Heart right ventricle (tissue), 16 donors: Measurements from ENCODE around the gene ANO9. TPM values are rescaled to one million over a fixed set of nuclear protein-coding genes. Genes with fewer than 3 reads are reported as not detected.

ENCODE experiments used
- ATAC-seq, 8 donors: fragments of 200-7000 bp; cut with Tn5 transposase; one replicate each; pipeline ENCODE4 v1.9.1; 2020; ENCODE audit warnings: mild to moderate bottlenecking in 8 of 8, moderate library complexity in 8 of 8, moderate number of reproducible peaks in 1 of 8
- DNase-seq, 2 donors: peaks; one replicate each; pipeline ENCODE4 v3.0.0-alpha.2; 2020
- H3K27ac ChIP-seq, 10 donors: fragments of 200-600 bp; sonication (generic) in 2 of 10; one replicate each; pipeline versions ENCODE4 v1.5.0 to v1.8.0; 2020 to 2022; ENCODE audit warnings: mild to moderate bottlenecking in 3 of 10
- H3K27me3 ChIP-seq, 7 donors: fragments of 200-600 bp; one replicate each; pipeline ENCODE4 v1.8.0; 2021 to 2022; ENCODE audit warnings: mild to moderate bottlenecking in 2 of 7
- H3K36me3 ChIP-seq, 9 donors: fragments of 200-600 bp; sonication (generic) in 1 of 9; one replicate each; pipeline versions ENCODE4 v1.5.0 to v1.8.0; 2020 to 2022; ENCODE audit warnings: mild to moderate bottlenecking in 2 of 9
- H3K4me1 ChIP-seq, 9 donors: fragments of 200-600 bp; sonication (generic) in 1 of 9; one replicate each; pipeline versions ENCODE4 v1.5.0 to v1.8.0; 2020 to 2022; ENCODE audit warnings: mild to moderate bottlenecking in 4 of 9
- H3K4me3 ChIP-seq, 10 donors: fragments of 200-600 bp; sonication (generic) in 2 of 10; one replicate each; pipeline versions ENCODE4 v1.5.0 to v1.8.0; 2020 to 2022; ENCODE audit warnings: mild to moderate bottlenecking in 7 of 10, moderate library complexity in 2 of 10
- H3K9me3 ChIP-seq, 11 donors: fragments of 200-600 bp in 10 of 11; sonication (generic) in 2 of 11; one replicate each; pipeline versions ENCODE4 v1.5.0 to v1.8.0; 2013 to 2022; ENCODE audit warnings: mild to moderate bottlenecking in 2 of 11, control low read depth in 1 of 11, moderate library complexity in 1 of 11
- CTCF ChIP-seq, 9 donors: fragments of 200-600 bp; sonication (generic) in 2 of 9; IDR thresholded peaks; one replicate each; pipeline versions ENCODE4 v1.5.0 to v1.8.0; 2021 to 2022; ENCODE audit warnings: antibody characterized with exemption in 9 of 9, mild to moderate bottlenecking in 5 of 9, moderate library complexity in 1 of 9
- WGBS, 2 donors: extraction: QIAGEN DNeasy Blood & Tissue Kit; methylation state at CpG; one replicate each; pipeline ENCODE4 v1.1.7; 2013; ENCODE audit warnings: inconsistent platforms in 1 of 2; 5-methylcytosine and 5-hydroxymethylcytosine counted together
- intact Hi-C, 10 donors: fragments of 100-400 bp; cut with DNase I; formaldehyde crosslinking; loops; one replicate each; pipeline versions ENCODE4 v1.11.1 to v1.14.2; 2022
- polyA plus RNA-seq, 2 donors: library from polyadenylated mRNA; stranded (reverse); fragments of 200-250 nt; gene quantifications; one replicate each; pipeline ENCODE4 v1.2.3, GENCODE V29; 2013
- total RNA-seq, 10 donors: library from RNA; stranded (reverse); fragmentation: NEBNext Ultra II Directional in 3 of 10; extraction: Animal tissue kit (Norgen Biotek cat#: 25700) in 3 of 10; gene quantifications; one replicate each; pipeline versions ENCODE4 v1.2.1 to v1.2.4, GENCODE V29; 2021 to 2023
- donor health status: Arrhythmogenic right ventricular cardiomyopathy.
- donor health status: ischemic (EF 13 %, LVEDD 7.1; RV severe dilation, severe dysfunction).
- donor health status: healthy with polysubstance abuse.
- donor health status: DM: no; HTN: yes; CAD: no.
- donor health status: DM: no; HTN: no; CAD: no.
- donor health status: ischemic (EF 25% LVEDD 6.9; RV normal size, moderate dysfunction).
- donor health status: ischemic (EF 25% LVEDD 5.7; RV mildly dilated, moderate dysfunction).
- donor health status: healthy.
- donor health status: DM: yes; HTN: yes; CAD: no.
- donor health status: Ischemic cardiomyopathy.
- donor health status: ischemic (EF 35%, LVEDD 5.7; RV mildly dilated, moderate dysfunction).
- donor health status: nonischemic (EF 11% LVEDD 7.7; RV severe dilation, severe dysfunction).
- donor health status: DM: yes; HTN: yes; CAD: no.
- donor health status: PGD.
- donor health status: ischemic (EF 29% LVEDD 5.4; RV normal size, mild dysfunction).
- donor health status: nonischemic (EF 23%, LVEDD 6.1; RV moderate dilation, normal function).

ANO9 gene
- total and polyA plus RNA-seq, 12 donors = 0.05 to 2.3 (median 0.19) TPM; not detected in 4

- peaks cover 0 to 36% (median 12%) of the 10 kb centered on the region in 9 donors for H3K4me1 ChIP-seq
- no peaks in the 10 kb centered on the region for H3K36me3 ChIP-seq
- intact Hi-C loops = loop anchor here in 1 of 10 donors (2.0 kb wide), 1 partner anchor 33 kb away; no protein-coding TSS in a partner anchor
- H3K9me3 ChIP-seq = no peaks in the 10 kb centered on the region
- H3K27me3 ChIP-seq = peaks cover 9 to 65% (median 48%) of the 10 kb centered on the region in 7 donors
- ATAC-seq = peak in 4 of 8 donors; percentile 1 to 19 (median 5)
- peak overlapping the region; percentile 87 to 97 (median 93) for H3K27ac ChIP-seq
- TF ChIP-seq CTCF (IDR thresholded peaks at IDR 0.05) = no peak
- DNase-seq = no peak
- 12 to 14% methylated on average over 45 of the region's 45 CpGs for WGBS, 2 donors
- H3K4me3 ChIP-seq = peak overlapping the region; percentile 43 to 69 (median 63)
Measured at GRCh38 chr11:416051-416756, 25.6 kb downstream of the ANO9 start.

GRCh38 chr11:415640-416041, 26.2 kb downstream of the ANO9 start:
- intact Hi-C loops = loop anchor here in 1 of 10 donors (2.0 kb wide), 1 partner anchor 33 kb away; no protein-coding TSS in a partner anchor
- Histone ChIP-seq H3K36me3 (no peaks in the 10 kb centered on the region), H3K27me3 (peaks cover 9 to 59% (median 48%) of the 10 kb centered on the region in 7 donors), H3K4me1 (peaks cover 0 to 36% (median 12%) of the 10 kb centered on the region in 9 donors), H3K27ac (peak overlapping the region; percentile 87 to 97 (median 93)), H3K9me3 (no peaks in the 10 kb centered on the region), H3K4me3 (peak overlapping the region; percentile 43 to 69 (median 63))
- 59 to 62% methylated on average over 5 of the region's 5 CpGs for WGBS, 2 donors
- peak in 4 of 8 donors; percentile 1 to 16 (median 5) for ATAC-seq
- no peak for TF ChIP-seq CTCF (IDR thresholded peaks at IDR 0.05)
- DNase-seq = no peak

DNA sequence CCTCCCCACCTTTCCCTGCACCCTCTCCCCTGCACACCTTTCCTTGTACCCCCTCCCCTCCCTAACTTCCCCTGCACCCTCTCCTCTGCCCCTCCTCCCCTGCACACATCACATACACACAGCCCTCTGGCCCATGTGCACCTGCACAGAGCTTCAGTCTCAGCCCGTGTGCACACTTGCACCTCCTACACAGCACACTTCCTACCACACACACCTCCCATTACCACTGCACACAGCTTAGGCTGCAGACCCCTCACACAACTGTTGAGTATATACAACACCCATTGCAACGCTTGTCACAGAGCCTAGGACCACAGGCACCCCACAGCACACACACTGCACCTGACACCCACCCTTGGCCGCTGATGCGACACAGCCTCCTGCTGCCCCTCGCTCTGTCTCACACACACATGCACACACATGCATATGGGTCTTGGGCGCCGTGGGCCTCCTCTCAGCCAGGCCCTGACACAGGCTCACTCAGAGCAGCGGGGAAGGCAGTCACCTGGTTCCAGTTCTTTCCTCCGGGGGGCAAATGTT, 27.4 kb downstream of the ANO9 start:
- Histone ChIP-seq H3K27ac (peak overlapping the region in 9 of 10 donors; percentile 43 to 87 (median 79)), H3K36me3 (no peaks in the 10 kb centered on the region), H3K27me3 (peaks cover 9 to 47% (median 37%) of the 10 kb centered on the region in 7 donors), H3K4me1 (peaks cover 0 to 35% (median 12%) of the 10 kb centered on the region in 9 donors), H3K4me3 (peak overlapping the region; percentile 37 to 69 (median 54)), H3K9me3 (no peaks in the 10 kb centered on the region)
- DNase-seq (no peak), ATAC-seq (peak in 4 of 8 donors; percentile 1 to 27 (median 8))
- WGBS, 2 donors = 53 to 59% methylated on average over 9 of the region's 9 CpGs
- intact Hi-C loops = no loop called here
- no peak for TF ChIP-seq CTCF (IDR thresholded peaks at IDR 0.05)
